GM19099 (cell line): ENCODE measurements around the gene MLIP.

Source experiments
- POLR2A ChIP-seq: IDR thresholded peaks from 3 replicates; pipeline ENCODE4 v1.6.1; 2011; ENCODE audit warnings: low read depth; ENCODE audit not compliant: insufficient read length; ENCODE audit errors: extremely low read depth

Gene MLIP

GRCh38 chr6:54173089-54173488 is 61.8 kb downstream of the MLIP start:
- no peak for TF ChIP-seq POLR2A

- TF ChIP-seq POLR2A = no peak
Observed at GRCh38 chr6:54179152-54179551, 67.9 kb downstream of the MLIP start.

GRCh38 chr6:54183616-54184015 is 72.4 kb downstream of the MLIP start:
- no peak for TF ChIP-seq POLR2A

GRCh38 chr6:54185885-54186284 is 74.6 kb downstream of the MLIP start:
- no peak for TF ChIP-seq POLR2A

GRCh38 chr6:54188846-54189245 is 77.6 kb downstream of the MLIP start:
- no peak for TF ChIP-seq POLR2A

- TF ChIP-seq POLR2A = no peak
Observed at GRCh38 chr6:54191461-54191860, 80.2 kb downstream of the MLIP start.

GRCh38 chr6:54192993-54193392 is 81.8 kb downstream of the MLIP start:
- no peak for TF ChIP-seq POLR2A

GRCh38 chr6:54193560-54193959 is 82.3 kb downstream of the MLIP start:
- TF ChIP-seq POLR2A = no peak

- no peak for TF ChIP-seq POLR2A
Observed at GRCh38 chr6:54194067-54194466, 82.8 kb downstream of the MLIP start.

- TF ChIP-seq POLR2A = no peak
Observed at GRCh38 chr6:54195637-54196036, 84.4 kb downstream of the MLIP start.

- TF ChIP-seq POLR2A = no peak
Observed at GRCh38 chr6:54196905-54197304, 85.7 kb downstream of the MLIP start.

GRCh38 chr6:54198134-54198533 is 86.9 kb downstream of the MLIP start:
- no peak for TF ChIP-seq POLR2A

- no peak for TF ChIP-seq POLR2A
Observed at GRCh38 chr6:54204921-54205591, 93.8 kb downstream of the MLIP start.

GRCh38 chr6:54206510-54206909 is 95.3 kb downstream of the MLIP start:
- TF ChIP-seq POLR2A = no peak

- TF ChIP-seq POLR2A = no peak
Observed at GRCh38 chr6:54214286-54214685, 103.0 kb downstream of the MLIP start.

GRCh38 chr6:54216336-54216735 is 105.1 kb downstream of the MLIP start:
- TF ChIP-seq POLR2A = no peak

- no peak for TF ChIP-seq POLR2A
Observed at GRCh38 chr6:54217018-54217417, 105.8 kb downstream of the MLIP start.
